GM12801 (cell line): ENCODE data around the gene UBASH3A.

Experiments
- CTCF ChIP-seq: IDR thresholded peaks from one replicate; pipeline ENCODE4 v1.5.1; 2011; ENCODE audit warnings: control low read depth; ENCODE audit not compliant: insufficient read length; ENCODE audit errors: extremely low read depth

Gene UBASH3A

GRCh38 chr21:42474043-42474831, 70.5 kb downstream of the UBASH3A start:
- no peak for TF ChIP-seq CTCF

- no peak for TF ChIP-seq CTCF
Observed at GRCh38 chr21:42475036-42475435, 71.3 kb downstream of the UBASH3A start.

GRCh38 chr21:42475526-42476387, 72.1 kb downstream of the UBASH3A start:
- TF ChIP-seq CTCF, result no peak

GRCh38 chr21:42476388-42477331, 73.0 kb downstream of the UBASH3A start:
- no peak for TF ChIP-seq CTCF

GRCh38 chr21:42478504-42478903, 74.8 kb downstream of the UBASH3A start:
- no peak for TF ChIP-seq CTCF

- TF ChIP-seq CTCF, result no peak
Observed at GRCh38 chr21:42479582-42479981, 75.9 kb downstream of the UBASH3A start.
